ENCODE measurements around the gene PSMB7. TPM values are rescaled to one million over a fixed set of nuclear protein-coding genes. Genes with fewer than 3 reads are reported as not detected.
A peak's percentile ranks its signal among the peaks of the same experiment; 100 is the strongest.

The PSMB7 gene
- total and polyA plus RNA-seq, 2 of the 13 experiments (the other 11 are each of a cell fraction or from before 2014, with no cell fraction given), result 259 to 291 TPM

GRCh38 chr9:124357721-124358361 lies 57.4 kb downstream of the PSMB7 start:
- BruUV-seq (replicated peaks), result no TSS peak
- intact Hi-C loops (cut with micrococcal nuclease; ENCODE audit: unreplicated experiment), result no loop called here
- in situ Hi-C loops (cut with HindIII; ENCODE audit: extremely low pct_ligation_motif_present, low pct_unique_long_range_greater_than_20kb), result no loop called here
- ChIA-PET CTCF (ENCODE audit: low intra/inter-chr PET ratio, low total read pairs) (no interaction called here), POLR2A (no interaction called here)
- H3K79me2 ChIP-seq (ENCODE audit: insufficient read depth, low read length), result peaks cover 57% of the 10 kb centered on the region
- no peaks in the 10 kb centered on the region for H3K9me3 ChIP-seq (ENCODE audit: low read length)
- peaks cover 20% of the 10 kb centered on the region for H3K4me1 ChIP-seq (ENCODE audit: insufficient read depth, low read length)
- ATAC-seq (peak; percentile 28), DNase-seq (ENCODE audit: low spot score) (no peak), FAIRE-seq (no peak)
- peaks cover 11 to 36% of the 10 kb centered on the region in 2 experiments for H3K36me3 ChIP-seq (replicated peaks in 1 of 2; ENCODE audit: control insufficient read depth in 1 of 2, insufficient read depth in 2 of 2, low read length in 2 of 2)
- H3K4me3 ChIP-seq (replicated peaks in 1 of 3; ENCODE audit: insufficient read depth in 1 of 3, low read depth in 2 of 3, low read length in 3 of 3), result no peak overlapping the region
- no peak overlapping the region for H2AFZ ChIP-seq (ENCODE audit: low read length)
- no peak overlapping the region for H3K4me2 ChIP-seq (ENCODE audit: low read depth, low read length)
- no peak overlapping the region for H3K9ac ChIP-seq (ENCODE audit: insufficient read depth, low read depth, low read length)
- H3K27me3 ChIP-seq (ENCODE audit: control insufficient read depth in 1 of 2, insufficient read depth in 2 of 2, low read length in 2 of 2), result no peaks in the 10 kb centered on the region
- peak overlapping the region; percentile 17 for H3K27ac ChIP-seq (ENCODE audit: extremely low read length, insufficient read depth, low read length)
- H4K20me1 ChIP-seq (ENCODE audit: insufficient read depth, low read length), result peaks cover 11% of the 10 kb centered on the region; the same call in 1 of the 2 replicates
- WGBS (ENCODE audit: low lambda C conversion rate), result 93% methylated on average over 13 of the region's 13 CpGs
- TF ChIP-seq PBX2 (CRISPR knock-in tag; IDR thresholded peaks at IDR 0.05) (no peak), ZNF350 (CRISPR knock-in tag; IDR thresholded peaks at IDR 0.05; ENCODE audit: borderline replicate concordance, low read depth) (no peak), NR2F6 (IDR thresholded peaks at IDR 0.05) (no peak), NR2F6 (CRISPR knock-in tag; IDR thresholded peaks at IDR 0.05) (no peak), PRPF4 (IDR thresholded peaks at IDR 0.05; ENCODE audit: low read depth, low read length, poor library complexity, severe bottlenecking) (no peak), ELK4 (CRISPR knock-in tag; IDR thresholded peaks at IDR 0.05; ENCODE audit: borderline replicate concordance) (no peak), SAP130 (CRISPR knock-in tag; IDR thresholded peaks at IDR 0.05; ENCODE audit: low read depth) (no peak), NRL (CRISPR knock-in tag; IDR thresholded peaks at IDR 0.05; ENCODE audit: borderline replicate concordance) (no peak), PAF1 (CRISPR knock-in tag; IDR thresholded peaks at IDR 0.05) (peak; percentile 25; the same call in 1 of the 2 replicates), ZNF790 (CRISPR knock-in tag; IDR thresholded peaks at IDR 0.05; ENCODE audit: borderline replicate concordance) (no peak), CCAR2 (optimal IDR thresholded peaks at IDR 0.05; ENCODE audit: low read depth, low read length) (no peak), ZNF501 (CRISPR knock-in tag; IDR thresholded peaks at IDR 0.05) (0 out of 2 replicates have a peak, but pooled peaks have one; percentile 34), RARA (CRISPR knock-in tag; IDR thresholded peaks at IDR 0.05) (no peak), TOPORS (CRISPR knock-in tag; IDR thresholded peaks at IDR 0.05) (no peak), U2AF1 (optimal IDR thresholded peaks at IDR 0.05; ENCODE audit: low read depth, low read length) (no peak), KLF15 (CRISPR knock-in tag; IDR thresholded peaks at IDR 0.05; ENCODE audit: borderline replicate concordance) (no peak), POLR2AphosphoS5 (IDR thresholded peaks at IDR 0.05; ENCODE audit: low read depth, low read length) (peak; percentile 36), IRX3 (CRISPR knock-in tag; IDR thresholded peaks at IDR 0.05; ENCODE audit: borderline replicate concordance, low read depth) (no peak), RBM22 (optimal IDR thresholded peaks at IDR 0.05; ENCODE audit: low read length) (peak; percentile 49)
- TF ChIP-seq, protein P1, sequence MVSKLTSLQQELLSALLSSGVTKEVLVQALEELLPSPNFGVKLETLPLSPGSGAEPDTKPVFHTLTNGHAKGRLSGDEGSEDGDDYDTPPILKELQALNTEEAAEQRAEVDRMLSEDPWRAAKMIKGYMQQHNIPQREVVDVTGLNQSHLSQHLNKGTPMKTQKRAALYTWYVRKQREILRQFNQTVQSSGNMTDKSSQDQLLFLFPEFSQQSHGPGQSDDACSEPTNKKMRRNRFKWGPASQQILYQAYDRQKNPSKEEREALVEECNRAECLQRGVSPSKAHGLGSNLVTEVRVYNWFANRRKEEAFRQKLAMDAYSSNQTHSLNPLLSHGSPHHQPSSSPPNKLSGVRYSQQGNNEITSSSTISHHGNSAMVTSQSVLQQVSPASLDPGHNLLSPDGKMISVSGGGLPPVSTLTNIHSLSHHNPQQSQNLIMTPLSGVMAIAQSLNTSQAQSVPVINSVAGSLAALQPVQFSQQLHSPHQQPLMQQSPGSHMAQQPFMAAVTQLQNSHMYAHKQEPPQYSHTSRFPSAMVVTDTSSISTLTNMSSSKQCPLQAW (CRISPR knock-in tag; IDR thresholded peaks at IDR 0.05), result 0 out of 2 replicates have a peak, but pooled peaks have one; percentile 21
- TF ChIP-seq, protein P2, sequence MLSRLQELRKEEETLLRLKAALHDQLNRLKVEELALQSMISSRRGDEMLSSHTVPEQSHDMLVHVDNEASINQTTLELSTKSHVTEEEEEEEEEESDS (CRISPR knock-in tag; IDR thresholded peaks at IDR 0.05; ENCODE audit: borderline replicate concordance), result no peak
